Body of pancreas (tissue), 4 donors: ENCODE results near the gene DHRS7B. TPM values are rescaled to one million over a fixed set of nuclear protein-coding genes. Genes with fewer than 3 reads are reported as not detected.

Source experiments
- ATAC-seq: fragments of 150-250 bp; one replicate; pipeline ENCODE4 v1.9.1; 2016
- DNase-seq, 4 donors: peaks; one replicate each; pipeline ENCODE4 v3.0.0-alpha.2; 2019
- H3K27ac ChIP-seq, 4 donors: fragments of 200-600 bp; sonication (generic); 1 replicate in 3 of 4; 2 replicates in 1 of 4; pipeline versions ENCODE4 v1.5.1 to v1.6.1; 2016 to 2019; ENCODE audit warnings: mild to moderate bottlenecking in 1 of 4, mixed read lengths in 1 of 4, moderate library complexity in 1 of 4
- H3K27me3 ChIP-seq, 2 donors: fragments of 200-600 bp; sonication (generic); one replicate each; pipeline ENCODE4 v1.6.0; 2016; ENCODE audit warnings: mild to moderate bottlenecking in 1 of 2
- H3K36me3 ChIP-seq, 2 donors: fragments of 200-600 bp; sonication (generic); replicated peaks in 1 of 2; 2 replicates each; pipeline ENCODE4 v1.5.1; 2016; ENCODE audit warnings: low read depth in 2 of 2; ENCODE audit not compliant: insufficient read depth in 1 of 2
- H3K4me1 ChIP-seq: fragments of 200-600 bp; sonication (generic); one replicate; pipeline ENCODE4 v1.6.0; 2016
- H3K4me3 ChIP-seq, 2 donors: fragments of 200-600 bp; sonication (generic); 1 replicate in 1 of 2; 2 replicates in 1 of 2; pipeline ENCODE4 v1.5.1; 2016 to 2019
- H3K9me3 ChIP-seq, 3 donors: fragments of 200-600 bp; sonication (generic); 1 replicate in 2 of 3; 2 replicates in 1 of 3; pipeline ENCODE4 v1.5.1; 2016
- CTCF ChIP-seq, 7 experiments: fragments of 450-650 bp in 4 of 7; fragments of 200-600 bp in 3 of 7; sonication (generic) in 3 of 7; IDR thresholded peaks; one replicate each; pipeline ENCODE4 v1.5.1; 2016 to 2019; ENCODE audit warnings: antibody characterized with exemption in 7 of 7
- POLR2A ChIP-seq, 3 donors: fragments of 450-650 bp; IDR thresholded peaks; one replicate each; pipeline ENCODE4 v1.6.1; 2016; ENCODE audit warnings: antibody characterized with exemption in 3 of 3, mild to moderate bottlenecking in 2 of 3
- WGBS, 2 donors: methylation state at CpG; one replicate each; pipeline ENCODE4 v1.1.5; 2017; 5-methylcytosine and 5-hydroxymethylcytosine counted together
- intact Hi-C: fragments of 100-400 bp; cut with DNase I; formaldehyde crosslinking; loops from one replicate; pipeline ENCODE4 v1.15.1; 2023
- total RNA-seq, 2 donors: library from RNA; depleted of rRNA; stranded (reverse); fragments of >200 nt; gene quantifications; one replicate each; pipeline ENCODE4 v1.1.0, GENCODE V29; 2016

The DHRS7B gene
- total RNA-seq, 2 donors from 2014 or later = 14.0 to 14.5 TPM

GRCh38 chr17:21183468-21183867, 56.7 kb downstream of the DHRS7B start:
- TF ChIP-seq CTCF (IDR thresholded peaks at IDR 0.05) (no peak), POLR2A (IDR thresholded peaks at IDR 0.05) (no peak)
- no peaks in the 10 kb centered on the region for H3K9me3 ChIP-seq
- no peaks in the 10 kb centered on the region for H3K27me3 ChIP-seq
- H3K4me1 ChIP-seq = no peaks in the 10 kb centered on the region
- peaks cover 0 to 5% of the 10 kb centered on the region in 2 donors for H3K36me3 ChIP-seq
- intact Hi-C loops = no loop called here
- DNase-seq (no peak), ATAC-seq (no peak)
- no peak overlapping the region for H3K4me3 ChIP-seq
- no peak overlapping the region for H3K27ac ChIP-seq
- 54 to 74% methylated on average over 5 of the region's 5 CpGs for WGBS, 2 donors

GRCh38 chr17:21184570-21184969, 57.8 kb downstream of the DHRS7B start:
- peaks cover 0 to 6% of the 10 kb centered on the region in 2 donors for H3K36me3 ChIP-seq
- DNase-seq = no peak
- intact Hi-C loops = no loop called here
- no peak for ATAC-seq
- H3K4me3 ChIP-seq = no peak overlapping the region
- 96 to 97% methylated on average over 3 of the region's 3 CpGs for whole genome bisulfite sequencing, 2 donors
- no peaks in the 10 kb centered on the region for H3K27me3 ChIP-seq
- TF ChIP-seq CTCF (IDR thresholded peaks at IDR 0.05) (no peak), POLR2A (IDR thresholded peaks at IDR 0.05) (no peak)
- no peak overlapping the region for H3K27ac ChIP-seq
- H3K9me3 ChIP-seq = no peaks in the 10 kb centered on the region
- H3K4me1 ChIP-seq = no peaks in the 10 kb centered on the region

GRCh38 chr17:21185061-21185460, 58.3 kb downstream of the DHRS7B start:
- Histone ChIP-seq H3K36me3 (peaks cover 0 to 6% of the 10 kb centered on the region in 2 donors), H3K4me1 (no peaks in the 10 kb centered on the region), H3K27ac (no peak overlapping the region), H3K27me3 (no peaks in the 10 kb centered on the region), H3K9me3 (no peaks in the 10 kb centered on the region), H3K4me3 (no peak overlapping the region)
- ATAC-seq = no peak
- intact Hi-C loops = no loop called here
- WGBS, 2 donors = 79 to 100% methylated on average over 1 of the region's 1 CpG
- TF ChIP-seq POLR2A (IDR thresholded peaks at IDR 0.05) = no peak
- TF ChIP-seq CTCF (IDR thresholded peaks at IDR 0.05) = no peak
- no peak for DNase-seq

- TF ChIP-seq POLR2A (IDR thresholded peaks at IDR 0.05) (no peak), CTCF (IDR thresholded peaks at IDR 0.05) (no peak)
- Histone ChIP-seq H3K9me3 (no peaks in the 10 kb centered on the region), H3K4me1 (no peaks in the 10 kb centered on the region), H3K27me3 (no peaks in the 10 kb centered on the region), H3K36me3 (peaks cover 0 to 6% of the 10 kb centered on the region in 2 donors), H3K4me3 (no peak overlapping the region), H3K27ac (no peak overlapping the region)
- WGBS, 2 donors = 82 to 84% methylated on average over 6 of the region's 6 CpGs
- intact Hi-C loops = no loop called here
- DNase-seq (no peak), ATAC-seq (no peak)
Observed at GRCh38 chr17:21186399-21187187, 59.8 kb downstream of the DHRS7B start.

- Histone ChIP-seq H3K4me1 (no peaks in the 10 kb centered on the region), H3K27me3 (no peaks in the 10 kb centered on the region), H3K27ac (no peak overlapping the region), H3K9me3 (no peaks in the 10 kb centered on the region), H3K36me3 (peaks cover 0 to 6% of the 10 kb centered on the region in 2 donors), H3K4me3 (no peak overlapping the region)
- 90 to 97% methylated on average over 2 to 4 of the region's 4 CpGs for WGBS, 2 donors
- ATAC-seq (no peak), DNase-seq (no peak)
- TF ChIP-seq CTCF (IDR thresholded peaks at IDR 0.05) = no peak
- intact Hi-C loops = no loop called here
Observed at GRCh38 chr17:21189361-21189760, 62.6 kb downstream of the DHRS7B start.
